ENCODE results near the gene SERPINB1. TPM values are rescaled to one million over a fixed set of nuclear protein-coding genes. Genes with fewer than 3 reads are reported as not detected.
A peak's percentile ranks its signal among the peaks of the same experiment; 100 is the strongest.

The SERPINB1 gene
- total RNA-seq, 4 donors from 2014 or later = 12.6 to 41.1 (median 17.6) TPM

DNA sequence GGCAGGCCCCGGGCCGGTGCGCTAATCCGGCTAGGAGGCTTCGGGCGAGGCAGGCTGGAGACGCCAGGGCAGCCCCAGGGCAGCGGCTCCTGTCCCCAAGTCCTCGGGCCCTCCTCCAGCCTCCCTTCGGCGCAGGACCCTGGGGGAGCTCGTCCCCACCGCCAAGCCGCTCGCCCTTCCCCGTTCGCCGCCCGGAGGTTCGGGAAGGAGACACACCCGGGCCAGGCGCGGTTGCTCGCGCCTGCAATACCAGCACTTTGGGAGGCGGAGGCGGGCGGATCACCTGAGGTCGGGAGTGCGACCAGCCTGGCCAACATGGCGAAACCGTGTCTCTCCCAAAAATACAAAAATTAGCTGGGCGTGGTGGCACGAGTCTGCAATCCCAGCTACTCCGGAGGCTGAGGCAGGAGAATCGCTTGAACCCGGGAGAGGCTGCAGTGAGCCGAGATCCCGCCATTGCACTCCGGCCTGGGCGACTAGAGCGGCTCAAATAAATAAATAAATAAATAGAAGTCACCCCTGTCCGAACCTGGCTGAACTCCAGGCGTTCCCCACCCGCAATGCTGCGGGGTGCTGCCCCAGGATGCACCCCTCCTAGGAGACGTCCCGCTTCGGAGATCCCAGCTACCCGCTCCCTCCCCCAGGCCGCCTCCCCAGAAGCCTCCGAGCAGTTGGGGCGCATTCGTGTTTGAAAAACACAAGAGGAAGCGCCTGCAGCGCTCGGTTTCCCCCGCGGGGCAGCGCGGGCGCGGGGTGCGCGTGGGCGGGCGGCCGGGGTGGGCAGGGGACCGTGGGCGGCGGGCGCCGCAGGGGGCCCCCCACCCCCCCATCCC, 33.9 kb upstream of the SERPINB1 start:
- 1 to 20% methylated on average over 44 to 56 of the region's 73 CpGs for WGBS, 2 donors
- intact Hi-C loops (cut with DNase I; ENCODE audit: low total_unique reads) = no loop called here
- DNase-seq (ENCODE audit: low spot score in 2 of 2) = no peak
- peak overlapping the region; percentile 29 for H3K4me3 ChIP-seq (ENCODE audit: low read depth, poor library complexity, severe bottlenecking)
- TF ChIP-seq POLR2A (IDR thresholded peaks at IDR 0.05) = no peak
- TF ChIP-seq CTCF (IDR thresholded peaks at IDR 0.05) = no peak

DNA sequence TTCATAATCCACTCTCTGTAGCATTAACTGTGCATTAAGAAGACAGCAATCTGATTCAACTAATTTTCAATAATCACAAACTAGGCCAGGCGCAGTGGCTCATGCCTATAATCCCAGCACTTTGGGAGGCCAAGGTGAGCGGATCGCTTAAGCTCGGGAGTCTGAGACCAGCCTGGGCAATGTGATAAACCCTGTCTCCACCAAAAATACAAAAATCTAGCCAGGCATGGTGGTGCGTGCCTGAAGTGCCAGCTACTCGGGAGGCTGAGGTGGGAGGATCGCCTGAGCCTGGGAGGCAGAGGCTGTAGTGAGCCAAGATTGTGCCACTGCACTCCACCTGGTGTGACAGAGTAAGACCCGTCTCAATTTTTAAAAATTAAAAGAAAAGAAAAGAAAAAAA, 32.0 kb upstream of the SERPINB1 start:
- intact Hi-C loops (cut with DNase I; ENCODE audit: low total_unique reads) = no loop called here
- WGBS, 2 donors = 96 to 97% methylated on average over 8 of the region's 8 CpGs
- TF ChIP-seq POLR2A (IDR thresholded peaks at IDR 0.05) (no peak), CTCF (IDR thresholded peaks at IDR 0.05) (no peak)
- no peak for DNase-seq (ENCODE audit: low spot score in 2 of 2)
- no peak overlapping the region for H3K4me3 ChIP-seq (ENCODE audit: low read depth, poor library complexity, severe bottlenecking)

DNA sequence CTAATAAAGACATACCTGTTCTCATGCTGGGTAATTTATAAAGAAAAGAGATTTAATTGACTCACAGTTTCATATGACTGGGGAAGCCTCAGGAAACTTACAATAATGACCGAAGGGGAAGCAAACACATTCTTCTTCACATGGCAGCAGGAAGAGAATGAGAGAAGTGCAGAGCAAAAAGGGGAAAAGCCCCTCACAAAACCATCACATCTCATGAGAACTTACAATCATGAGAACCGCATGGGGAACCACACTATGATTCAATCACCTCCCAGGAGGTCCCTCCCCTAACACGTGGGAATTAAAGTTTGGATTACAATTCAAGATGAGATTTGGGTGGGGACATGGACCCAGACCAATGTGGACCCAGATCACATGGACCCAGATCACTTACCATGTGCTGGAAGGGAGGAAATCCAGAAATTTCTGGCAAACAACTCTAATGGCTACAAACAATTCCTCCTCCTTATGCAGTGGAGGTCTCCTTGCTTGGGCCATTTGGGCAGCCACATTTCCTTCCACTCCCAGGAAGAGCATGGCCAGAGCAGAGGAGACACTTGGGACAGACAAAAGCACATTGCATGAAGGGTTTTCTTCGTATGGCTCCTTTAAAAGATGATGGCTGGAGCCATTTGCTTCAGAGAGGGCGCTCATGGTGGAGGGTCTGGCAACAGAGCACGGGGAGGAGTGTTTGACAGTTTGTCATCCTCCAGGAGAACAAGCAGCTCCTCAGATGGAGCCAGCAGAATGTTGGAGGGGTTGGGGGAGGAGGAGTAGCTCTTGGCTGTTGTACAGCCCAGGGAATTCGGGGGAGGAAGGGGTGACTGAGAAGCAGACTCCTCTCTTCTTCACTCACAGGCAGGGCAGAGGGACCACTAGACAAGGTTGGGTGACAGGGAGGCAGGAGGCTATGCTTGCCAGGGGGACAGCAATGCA, 31.0 kb upstream of the SERPINB1 start:
- 59 to 70% methylated on average over 7 of the region's 7 CpGs for WGBS, 2 donors
- H3K4me3 ChIP-seq (ENCODE audit: low read depth, poor library complexity, severe bottlenecking) = no peak overlapping the region
- no peak for DNase-seq (ENCODE audit: low spot score in 2 of 2)
- intact Hi-C loops (cut with DNase I; ENCODE audit: low total_unique reads) = no loop called here
- no peak for TF ChIP-seq CTCF (IDR thresholded peaks at IDR 0.05)
- no peak for TF ChIP-seq POLR2A (IDR thresholded peaks at IDR 0.05)

DNA sequence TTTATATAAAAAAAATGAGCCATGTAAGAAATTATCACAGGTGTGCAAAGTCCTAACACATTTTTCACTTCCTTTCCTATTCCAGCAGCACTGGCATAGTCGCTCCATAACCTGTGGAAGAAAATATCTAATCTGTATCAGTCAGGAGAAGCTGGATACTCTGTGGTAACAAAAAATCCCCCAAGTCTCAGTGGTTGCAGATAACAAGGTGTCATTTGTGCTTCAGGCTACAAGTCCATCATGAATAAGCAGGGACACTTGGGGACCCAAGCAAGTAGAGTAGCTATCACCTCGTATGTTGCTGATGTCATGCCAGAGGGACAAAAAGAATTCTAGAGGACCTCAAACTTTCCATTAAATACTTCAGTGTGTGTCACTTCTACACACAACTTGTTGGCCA, 30.3 kb upstream of the SERPINB1 start:
- 91 to 97% methylated on average over 2 of the region's 2 CpGs for WGBS, 2 donors
- no peak overlapping the region for H3K4me3 ChIP-seq (ENCODE audit: low read depth, poor library complexity, severe bottlenecking)
- intact Hi-C loops (cut with DNase I; ENCODE audit: low total_unique reads) = no loop called here
- TF ChIP-seq POLR2A (IDR thresholded peaks at IDR 0.05) (no peak), CTCF (IDR thresholded peaks at IDR 0.05) (no peak)
- DNase-seq (ENCODE audit: low spot score in 2 of 2) = no peak

DNA sequence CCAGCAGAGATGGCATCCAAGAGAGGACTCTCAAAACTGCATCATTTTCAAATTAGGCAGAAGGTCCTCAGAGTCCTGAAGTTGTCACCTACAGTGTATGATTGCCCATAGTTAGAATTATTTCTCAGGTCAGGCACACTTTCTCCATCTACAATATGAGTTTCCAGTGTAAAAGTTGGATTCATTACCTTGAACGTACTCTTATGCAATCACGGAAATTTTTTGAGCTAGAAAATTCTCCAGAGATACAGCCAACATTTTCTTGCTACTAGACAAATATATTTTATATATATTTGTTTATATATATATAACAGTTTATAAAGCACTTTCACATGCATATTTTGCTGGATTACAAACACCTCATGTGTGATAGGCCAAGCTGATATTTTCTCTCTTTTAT, 29.4 kb upstream of the SERPINB1 start:
- WGBS, 2 donors = 69 to 76% methylated on average over 2 of the region's 2 CpGs
- TF ChIP-seq POLR2A (IDR thresholded peaks at IDR 0.05) (no peak), CTCF (IDR thresholded peaks at IDR 0.05) (no peak)
- no peak for DNase-seq (ENCODE audit: low spot score in 2 of 2)
- intact Hi-C loops (cut with DNase I; ENCODE audit: low total_unique reads) = no loop called here
- no peak overlapping the region for H3K4me3 ChIP-seq (ENCODE audit: low read depth, poor library complexity, severe bottlenecking)
